NCI-H2107 (cell line): ENCODE measurements around the gene HSD17B1.
"Not testable (repeated sequence)": the region's sequence is repeated elsewhere in the genome, so short reads cannot be mapped to it uniquely, and the experiment has no call there.

Experiments used
- DNase-seq: peaks from one replicate; lab custom pipeline; 2025; lab: John Stamatoyannopoulos, UW

HSD17B1 gene

DNA sequence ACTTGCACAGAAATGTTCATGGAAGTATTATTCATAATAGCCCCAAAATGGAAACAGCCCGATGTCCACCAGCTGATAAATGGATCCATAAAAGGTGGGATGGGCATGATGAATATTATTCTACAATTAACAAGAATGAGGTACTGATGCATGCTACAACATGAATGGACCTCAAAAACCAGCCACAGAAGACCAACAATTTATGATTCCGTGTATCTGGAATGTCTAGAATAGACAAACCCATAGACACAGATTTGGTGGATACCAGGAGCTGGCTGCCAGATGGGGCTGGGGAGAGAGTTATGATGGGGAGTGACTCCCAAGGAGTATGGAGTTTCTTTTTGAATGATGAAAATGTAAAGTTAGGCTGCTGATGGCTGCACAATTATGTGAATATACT, 27.5 kb upstream of the HSD17B1 start:
- no peak for DNase-seq

DNA sequence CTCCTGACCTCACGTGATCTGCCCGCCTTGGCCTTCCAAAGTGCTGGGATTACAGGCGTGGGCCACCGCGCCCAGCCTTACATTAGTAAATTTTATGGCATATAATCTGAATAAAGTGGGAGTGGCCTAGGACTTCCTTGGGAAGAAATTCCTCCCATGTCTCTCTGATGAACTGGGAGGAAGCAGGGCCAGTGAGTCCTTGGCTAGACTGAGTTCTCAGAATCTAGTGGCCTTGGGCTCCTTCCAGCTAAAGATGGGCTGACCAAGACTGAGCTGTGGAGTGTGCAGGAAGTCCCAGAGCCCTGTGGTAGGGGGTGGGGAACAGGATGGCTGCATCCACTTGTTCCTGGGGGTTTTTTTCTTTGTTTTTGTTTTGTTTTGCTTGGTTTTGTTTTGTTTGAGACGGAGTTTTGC, 26.7 kb upstream of the HSD17B1 start:
- no peak for DNase-seq

DNA sequence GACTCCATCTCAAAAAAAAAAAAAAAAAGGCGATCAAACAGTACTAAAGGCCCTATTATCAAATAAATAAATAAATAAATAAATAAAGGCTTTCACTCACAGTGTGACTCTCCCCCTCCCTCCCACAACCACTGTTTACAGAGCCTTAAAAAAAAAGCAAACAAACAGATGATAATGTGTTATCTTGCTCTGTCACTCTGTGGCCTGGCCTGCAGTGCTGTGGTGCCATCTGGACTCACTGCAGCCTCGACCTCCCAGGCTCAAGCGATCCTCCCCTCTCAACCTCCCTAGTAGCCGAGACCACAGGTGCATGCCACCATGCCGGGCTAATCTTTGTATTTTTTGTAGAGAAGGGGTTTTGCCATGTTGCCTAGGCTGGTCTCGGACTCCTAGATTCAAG, 24.8 kb upstream of the HSD17B1 start:
- no peak for DNase-seq

DNA sequence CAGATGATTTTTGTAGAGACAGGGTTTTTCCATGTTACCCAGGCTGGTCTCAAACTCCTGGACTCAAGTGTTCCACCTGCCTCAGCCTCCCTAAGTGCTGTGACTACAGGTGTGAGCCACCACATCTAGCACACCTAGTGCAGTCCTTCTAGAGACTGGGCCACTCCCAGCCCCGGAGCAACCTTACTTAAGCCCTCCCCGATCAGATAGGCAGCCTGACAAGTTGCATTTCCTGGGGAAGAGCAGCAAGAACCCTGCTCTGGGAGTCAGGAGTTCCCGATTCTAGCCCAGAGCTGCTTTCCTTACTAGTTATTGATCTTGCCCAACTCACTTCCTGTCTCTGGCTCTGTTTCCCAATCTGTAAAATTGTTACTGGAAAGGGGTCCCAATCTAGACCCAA, 23.7 kb upstream of the HSD17B1 start:
- no peak for DNase-seq

DNA sequence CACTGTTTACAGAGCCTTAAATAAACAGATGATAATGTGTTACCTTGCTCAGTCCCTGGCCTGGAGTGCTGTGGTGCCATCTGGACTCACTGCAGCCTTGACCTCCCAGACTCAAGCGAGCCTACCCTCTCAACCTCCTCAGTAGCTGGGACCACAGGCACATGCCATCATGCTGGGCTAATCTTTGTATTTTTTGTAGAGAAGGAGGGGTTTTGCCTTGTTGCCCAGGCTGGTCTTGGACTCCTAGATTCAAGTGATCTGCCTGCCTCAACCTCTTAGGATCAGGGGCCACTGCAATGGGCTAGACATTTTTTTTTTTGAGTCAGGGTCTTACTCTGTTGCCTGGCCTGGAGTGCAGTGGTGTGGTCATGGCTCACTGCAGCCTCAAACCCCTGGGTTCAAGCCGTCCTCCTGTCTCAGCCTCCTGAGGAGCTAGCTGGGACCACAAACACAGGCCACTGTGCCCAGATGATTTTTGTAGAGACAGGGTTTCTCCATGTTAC, 21.7 kb upstream of the HSD17B1 start:
- no peak for DNase-seq

DNA sequence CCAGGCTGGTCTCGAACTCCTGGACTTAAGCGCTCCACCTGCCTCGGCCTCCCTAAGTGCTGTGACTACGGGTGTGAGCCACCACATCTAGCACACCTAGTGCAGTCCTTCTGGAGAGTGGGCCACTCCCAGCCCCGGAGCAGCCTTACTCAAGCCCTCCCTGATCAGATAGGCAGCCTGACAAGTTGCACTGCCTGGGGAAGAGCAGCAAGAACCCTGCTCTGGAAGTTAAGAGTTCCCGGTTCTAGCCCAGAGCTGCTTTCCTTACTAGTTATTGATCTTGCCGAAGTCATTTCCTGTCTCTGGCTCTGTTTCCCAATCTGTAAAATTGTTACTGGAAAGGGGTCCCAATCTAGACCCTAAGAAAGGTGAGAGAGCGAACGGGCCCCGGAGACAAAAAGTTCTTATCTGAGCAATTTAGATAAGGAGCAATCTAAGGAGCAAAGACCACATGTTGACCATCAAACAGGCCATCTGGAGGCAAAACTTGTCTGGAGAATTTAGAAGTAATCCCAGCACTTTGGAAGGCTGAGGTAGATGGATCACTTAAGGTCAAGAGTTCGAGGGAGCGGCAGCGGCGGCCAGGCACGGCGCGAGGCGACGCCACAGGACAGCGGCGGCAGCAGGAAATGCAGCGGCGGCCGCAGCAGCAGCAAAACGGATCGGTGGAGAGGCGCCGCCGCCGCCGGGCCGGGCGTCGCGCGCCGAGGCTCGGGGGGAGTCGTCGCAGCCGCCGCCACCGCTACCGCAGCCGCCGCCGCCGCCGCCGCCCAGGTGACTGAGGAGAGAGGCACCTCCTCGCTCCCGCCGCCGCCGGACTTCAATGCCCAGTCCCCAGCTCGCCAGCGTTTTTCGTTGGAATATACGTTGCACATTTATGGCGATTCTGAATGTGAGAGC, 21.0 kb upstream of the HSD17B1 start:
- peak; percentile 17 for DNase-seq

DNA sequence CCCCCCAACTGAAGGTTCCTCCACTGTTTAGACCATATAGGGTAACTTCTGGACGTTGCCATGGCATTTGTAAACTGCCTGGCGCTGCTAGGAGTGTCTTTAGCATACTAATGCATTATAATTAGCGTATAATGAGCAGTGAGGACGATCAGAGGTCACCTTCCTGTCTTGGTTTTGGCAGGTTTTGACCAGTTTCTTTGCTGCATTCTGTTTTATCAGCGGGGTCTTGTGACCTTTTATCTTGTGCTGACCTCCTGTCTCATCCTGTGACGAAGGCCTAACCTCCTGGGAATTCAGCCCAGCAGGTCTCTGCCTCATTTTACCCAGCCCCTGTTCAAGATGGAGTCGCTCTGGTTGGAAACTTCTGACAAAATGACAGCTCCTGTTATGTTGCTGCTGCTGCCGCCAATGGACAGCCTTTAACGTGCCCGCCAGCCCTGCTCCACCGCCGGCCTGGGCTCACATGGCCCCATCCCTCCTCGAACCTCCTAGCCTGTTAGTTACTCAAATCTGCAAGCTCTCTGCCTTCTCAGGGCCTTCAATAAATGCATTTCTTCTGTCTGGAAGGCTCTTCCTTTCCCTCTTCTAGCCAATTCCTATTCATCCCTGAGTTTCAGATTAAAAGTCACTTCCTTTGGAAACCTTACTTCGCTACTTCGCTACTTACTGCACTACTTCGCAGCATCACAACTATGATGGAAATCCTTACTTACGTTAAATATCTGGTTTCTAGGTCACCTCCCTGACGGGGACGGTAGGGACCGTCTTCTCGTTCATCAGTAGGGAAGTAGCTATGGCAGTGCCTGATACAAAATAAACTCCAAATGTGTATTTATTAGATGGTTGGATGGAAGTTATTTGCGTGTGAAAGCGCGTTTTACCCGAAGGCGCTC, 17.3 kb upstream of the HSD17B1 start:
- no peak for DNase-seq

DNA sequence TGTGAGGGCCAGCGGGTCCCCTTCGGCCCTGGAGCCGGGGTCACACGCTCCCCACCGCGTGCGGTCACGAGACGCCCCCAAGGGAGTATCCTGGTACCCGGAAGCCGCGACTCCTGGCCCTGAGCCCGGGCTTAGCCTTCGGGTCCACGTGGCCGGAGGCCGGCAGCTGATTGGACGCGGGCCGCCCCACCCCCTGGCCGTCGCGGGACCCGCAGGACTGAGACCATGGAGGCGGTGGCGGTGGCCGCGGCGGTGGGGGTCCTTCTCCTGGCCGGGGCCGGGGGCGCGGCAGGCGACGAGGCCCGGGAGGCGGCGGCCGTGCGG, 16.7 kb upstream of the HSD17B1 start, which contains the start of gene NAGLU:
NAGLU (plus strand) TSS at position 194 of the 324 bp plus-strand sequence; CDS start at position 226, 32 bp downstream.
- DNase-seq, result peak; percentile 60

DNA sequence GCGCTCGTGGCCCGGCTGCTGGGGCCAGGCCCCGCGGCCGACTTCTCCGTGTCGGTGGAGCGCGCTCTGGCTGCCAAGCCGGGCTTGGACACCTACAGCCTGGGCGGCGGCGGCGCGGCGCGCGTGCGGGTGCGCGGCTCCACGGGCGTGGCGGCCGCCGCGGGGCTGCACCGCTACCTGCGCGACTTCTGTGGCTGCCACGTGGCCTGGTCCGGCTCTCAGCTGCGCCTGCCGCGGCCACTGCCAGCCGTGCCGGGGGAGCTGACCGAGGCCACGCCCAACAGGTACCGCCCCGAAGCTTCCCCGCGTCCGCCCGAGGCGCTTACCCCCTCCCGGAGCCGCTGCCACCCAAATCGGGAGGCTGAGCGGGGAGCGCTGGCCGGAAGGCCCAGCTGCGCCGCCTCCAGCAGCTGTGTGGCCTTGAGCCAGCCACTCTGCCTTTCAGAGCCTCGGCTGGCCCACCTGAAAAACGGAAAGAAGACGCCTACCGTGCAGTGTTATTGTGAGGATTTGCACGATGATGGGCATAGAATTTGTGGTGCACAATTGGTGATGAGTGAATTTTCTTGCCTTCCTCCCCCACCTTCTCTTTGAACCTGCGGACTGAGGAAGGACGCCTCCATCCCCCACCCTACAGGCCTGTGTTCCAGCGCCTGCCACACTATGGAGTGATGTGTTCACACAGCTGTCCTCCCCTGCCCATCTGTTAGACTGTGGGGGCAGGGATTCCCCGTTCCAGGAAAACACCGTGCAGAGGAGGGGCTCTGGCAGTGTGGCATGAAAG, 16.2 kb upstream of the HSD17B1 start:
- DNase-seq, result peak; percentile 57

DNA sequence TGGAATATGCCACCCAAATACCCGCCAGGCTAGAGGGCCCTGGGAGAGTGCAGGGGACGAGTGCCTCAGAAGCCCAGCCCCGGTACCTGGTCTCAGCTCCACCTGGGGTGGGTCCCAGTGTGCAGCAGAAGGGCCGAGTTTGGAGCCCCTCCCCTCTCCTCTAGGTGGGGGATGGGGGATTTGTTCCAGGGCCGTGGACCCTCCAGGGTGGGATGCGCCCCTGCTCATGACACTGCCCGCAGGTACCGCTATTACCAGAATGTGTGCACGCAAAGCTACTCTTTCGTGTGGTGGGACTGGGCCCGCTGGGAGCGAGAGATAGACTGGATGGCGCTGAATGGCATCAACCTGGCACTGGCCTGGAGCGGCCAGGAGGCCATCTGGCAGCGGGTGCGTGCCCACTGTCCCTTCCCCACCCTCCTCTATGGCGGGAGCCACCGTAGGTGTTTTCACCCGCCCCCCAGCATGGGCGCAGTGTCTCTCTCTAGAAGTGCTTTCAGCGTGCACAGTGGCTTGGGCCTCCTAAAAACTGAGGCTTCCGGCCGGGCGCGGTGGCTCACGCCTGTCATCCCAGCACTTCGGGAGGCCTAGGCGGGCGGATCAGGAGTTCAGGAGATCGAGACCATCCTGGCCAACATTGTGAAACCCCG, 15.4 kb upstream of the HSD17B1 start:
- DNase-seq, result no peak

DNA sequence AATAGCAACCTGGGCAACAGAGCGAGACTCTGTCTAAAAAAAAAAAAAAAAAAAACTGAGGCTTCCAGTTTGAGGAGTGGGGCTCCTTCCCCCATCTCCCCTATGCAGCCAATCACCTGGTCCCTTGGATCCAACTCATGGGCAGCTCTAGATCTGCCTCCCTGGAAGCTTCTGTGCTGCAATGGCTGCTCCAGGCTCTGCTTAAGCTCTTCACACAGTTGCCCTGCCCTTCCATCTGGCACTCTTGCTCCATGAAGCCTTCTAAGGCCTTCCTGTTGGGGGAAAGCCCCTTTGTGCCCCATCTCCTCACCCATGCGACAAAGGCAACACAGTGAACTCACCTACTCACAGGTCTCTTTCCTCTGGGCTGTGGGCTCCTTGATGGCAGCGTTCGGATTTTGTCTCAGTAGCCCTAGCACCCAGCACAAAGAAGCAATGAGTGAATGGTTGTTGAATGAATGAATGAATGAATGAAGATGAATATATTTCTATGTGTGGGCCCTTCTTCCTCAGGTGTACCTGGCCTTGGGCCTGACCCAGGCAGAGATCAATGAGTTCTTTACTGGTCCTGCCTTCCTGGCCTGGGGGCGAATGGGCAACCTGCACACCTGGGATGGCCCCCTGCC, 14.8 kb upstream of the HSD17B1 start:
- DNase-seq, result no peak

DNA sequence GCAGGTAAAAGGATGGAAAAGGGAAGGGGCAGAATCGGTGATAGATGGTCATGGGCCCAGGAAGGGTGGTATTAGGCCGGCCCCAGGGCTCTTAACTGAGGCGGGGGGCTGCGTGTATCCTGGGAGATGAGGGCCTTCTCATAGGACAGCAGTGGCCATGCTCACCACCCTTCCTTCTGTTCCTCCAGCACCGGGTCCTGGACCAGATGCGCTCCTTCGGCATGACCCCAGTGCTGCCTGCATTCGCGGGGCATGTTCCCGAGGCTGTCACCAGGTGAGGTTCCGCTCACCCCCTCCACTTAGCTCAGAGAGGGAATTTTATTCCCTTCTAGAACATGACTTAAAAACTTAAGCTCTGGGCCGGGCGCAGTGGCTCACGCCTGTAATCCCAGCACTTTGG, 14.2 kb upstream of the HSD17B1 start:
- no peak for DNase-seq

DNA sequence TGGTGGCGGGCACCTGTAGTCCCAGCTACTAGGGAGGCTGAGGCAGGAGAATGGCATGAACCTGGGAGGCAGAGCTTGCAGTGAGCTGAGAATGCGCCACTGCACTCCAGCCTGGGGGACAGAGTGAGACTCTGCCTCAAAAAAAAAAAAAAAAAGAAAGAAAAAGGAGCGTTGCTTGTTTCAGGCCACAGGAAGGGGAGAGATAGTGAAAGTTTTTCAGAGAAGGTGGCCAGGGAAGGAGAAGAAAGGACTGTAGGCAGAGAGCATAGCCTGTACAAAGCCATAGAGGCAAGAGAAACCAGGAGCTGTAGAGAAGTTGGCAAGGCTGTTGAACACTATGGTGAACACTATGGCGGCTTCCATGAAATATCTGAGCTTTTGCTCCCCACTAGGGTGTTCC, 12.2 kb upstream of the HSD17B1 start:
- DNase-seq, result not testable (repeated sequence)

DNA sequence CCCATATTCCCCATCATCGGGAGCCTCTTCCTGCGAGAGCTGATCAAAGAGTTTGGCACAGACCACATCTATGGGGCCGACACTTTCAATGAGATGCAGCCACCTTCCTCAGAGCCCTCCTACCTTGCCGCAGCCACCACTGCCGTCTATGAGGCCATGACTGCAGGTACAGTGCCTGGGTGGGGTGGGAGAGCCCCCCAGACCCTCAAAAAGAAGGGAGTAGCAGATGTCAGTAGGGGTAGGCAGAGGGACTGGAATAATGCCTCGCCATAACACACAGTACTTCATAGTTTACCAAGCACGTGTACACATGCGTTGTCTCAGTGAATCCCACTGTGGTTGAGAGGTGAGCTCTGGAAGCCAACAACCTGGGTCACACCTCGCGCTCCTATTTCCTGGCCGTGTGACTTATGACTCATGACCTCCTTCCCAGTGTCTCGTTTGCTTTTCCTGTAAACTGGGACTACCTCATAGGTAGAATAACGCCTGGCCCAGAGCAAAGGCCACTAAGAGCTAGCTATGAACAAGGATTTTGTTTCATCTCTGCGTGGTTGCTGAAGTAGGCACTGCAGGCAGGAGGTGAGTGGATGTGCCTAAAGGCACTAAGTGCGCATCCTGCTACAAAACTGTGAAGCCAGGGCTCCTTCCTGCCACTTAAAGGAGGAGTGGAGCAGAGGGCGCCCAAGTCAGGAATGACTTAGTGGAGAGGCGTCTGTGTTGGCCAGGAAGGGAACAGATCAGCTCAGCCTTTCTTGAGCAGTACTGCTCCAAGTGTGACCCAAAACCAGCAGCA, 11.5 kb upstream of the HSD17B1 start:
- DNase-seq, result no peak

DNA sequence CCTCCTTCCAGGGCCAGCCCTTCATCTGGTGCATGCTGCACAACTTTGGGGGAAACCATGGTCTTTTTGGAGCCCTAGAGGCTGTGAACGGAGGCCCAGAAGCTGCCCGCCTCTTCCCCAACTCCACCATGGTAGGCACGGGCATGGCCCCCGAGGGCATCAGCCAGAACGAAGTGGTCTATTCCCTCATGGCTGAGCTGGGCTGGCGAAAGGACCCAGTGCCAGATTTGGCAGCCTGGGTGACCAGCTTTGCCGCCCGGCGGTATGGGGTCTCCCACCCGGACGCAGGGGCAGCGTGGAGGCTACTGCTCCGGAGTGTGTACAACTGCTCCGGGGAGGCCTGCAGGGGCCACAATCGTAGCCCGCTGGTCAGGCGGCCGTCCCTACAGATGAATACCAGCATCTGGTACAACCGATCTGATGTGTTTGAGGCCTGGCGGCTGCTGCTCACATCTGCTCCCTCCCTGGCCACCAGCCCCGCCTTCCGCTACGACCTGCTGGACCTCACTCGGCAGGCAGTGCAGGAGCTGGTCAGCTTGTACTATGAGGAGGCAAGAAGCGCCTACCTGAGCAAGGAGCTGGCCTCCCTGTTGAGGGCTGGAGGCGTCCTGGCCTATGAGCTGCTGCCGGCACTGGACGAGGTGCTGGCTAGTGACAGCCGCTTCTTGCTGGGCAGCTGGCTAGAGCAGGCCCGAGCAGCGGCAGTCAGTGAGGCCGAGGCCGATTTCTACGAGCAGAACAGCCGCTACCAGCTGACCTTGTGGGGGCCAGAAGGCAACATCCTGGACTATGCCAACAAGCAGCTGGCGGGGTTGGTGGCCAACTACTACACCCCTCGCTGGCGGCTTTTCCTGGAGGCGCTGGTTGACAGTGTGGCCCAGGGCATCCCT, 9.3 kb upstream of the HSD17B1 start:
- no peak for DNase-seq

DNA sequence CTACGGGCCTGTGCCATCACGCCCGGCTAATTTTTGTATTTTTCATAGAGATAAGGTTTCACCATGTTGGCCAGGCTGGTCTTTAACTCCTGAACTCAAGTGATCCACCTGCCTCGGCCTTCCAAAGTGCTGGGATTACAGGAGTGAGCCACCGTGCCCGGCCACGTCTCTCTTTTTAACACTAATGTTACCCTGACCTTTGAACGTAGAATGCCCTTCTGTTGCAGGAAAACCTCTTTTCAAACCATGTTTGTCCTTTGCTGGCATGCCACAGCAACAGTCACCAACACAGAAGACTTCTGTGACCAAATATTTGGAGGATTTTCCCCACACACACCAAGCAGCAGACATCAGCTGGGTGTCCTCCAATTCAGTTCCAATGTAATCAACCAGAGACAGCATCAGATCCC, 7.8 kb upstream of the HSD17B1 start:
- DNase-seq, result no peak

DNA sequence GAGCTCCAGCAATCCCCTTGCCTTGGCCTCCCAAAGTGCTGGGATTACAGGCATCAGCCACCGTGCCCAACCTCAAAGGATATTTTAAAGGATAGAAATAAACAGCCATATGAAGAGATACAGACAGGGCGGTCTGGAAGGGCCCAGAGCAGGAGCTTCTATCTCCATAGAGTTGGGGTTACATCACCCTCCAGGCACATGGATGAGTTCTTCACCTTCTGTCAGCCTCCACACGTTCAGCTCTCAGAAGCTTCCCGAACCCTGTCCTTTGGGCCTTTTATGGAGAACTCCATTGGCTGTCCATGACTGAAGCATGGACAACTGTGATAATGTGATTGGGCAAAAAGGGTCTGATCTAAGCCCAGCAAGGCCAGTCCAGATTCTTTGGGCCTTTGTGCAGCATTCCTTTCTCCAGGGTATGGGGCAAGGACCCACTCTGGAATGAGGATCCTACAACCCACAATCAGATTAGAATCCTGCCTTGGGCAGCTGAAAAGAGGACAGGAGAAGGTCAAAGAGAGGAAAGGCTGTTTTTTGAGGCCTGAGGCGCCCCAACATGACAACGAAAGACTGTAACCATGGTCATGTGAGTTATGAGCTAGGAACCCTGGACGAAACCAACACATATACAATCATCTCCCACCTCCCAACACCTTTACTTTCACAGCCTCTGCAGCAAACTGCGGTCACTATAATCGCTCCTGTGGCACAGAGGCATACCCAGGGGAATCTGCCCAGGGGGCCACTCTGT, 6.8 kb upstream of the HSD17B1 start:
- not testable (repeated sequence) for DNase-seq

DNA sequence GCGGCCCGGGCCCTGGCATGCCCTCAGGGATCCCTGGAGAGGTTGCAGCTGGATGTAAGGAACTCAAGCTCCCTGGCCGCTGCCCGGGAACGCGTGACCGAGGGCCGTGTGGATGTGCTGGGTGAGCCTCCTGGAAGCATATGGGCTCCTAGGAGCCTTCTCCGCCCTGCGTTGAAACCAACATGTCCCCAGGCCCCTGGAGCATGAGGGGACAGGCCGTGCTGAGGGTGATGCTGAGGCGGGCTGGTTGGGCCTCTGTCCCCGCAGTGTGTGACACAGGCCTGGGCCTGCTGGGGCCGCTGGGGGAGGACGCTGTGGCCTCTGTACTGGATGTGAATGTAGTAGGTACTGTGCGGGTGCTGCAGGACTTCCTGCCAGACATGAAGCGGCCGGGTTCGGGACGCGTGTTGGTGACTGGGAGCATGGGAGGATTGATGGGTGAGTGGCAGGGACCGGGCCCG, 5.7 kb upstream of the HSD17B1 start:
- no peak for DNase-seq
